Naive thymus-derived CD4-positive, alpha-beta T cell (primary cell): ENCODE measurements around the gene TIMP3. TPM values are rescaled to one million over a fixed set of nuclear protein-coding genes. Genes with fewer than 3 reads are reported as not detected.
"Not testable (repeated sequence)": the region's sequence is repeated elsewhere in the genome, so short reads cannot be mapped to it uniquely, and the experiment has no call there.

Source experiments
- ATAC-seq: fragments of 150-1000 bp; cut with Tn5 transposase; 2 replicates; pipeline ENCODE4 v1.10.0; 2021; ENCODE audit warnings: mild to moderate bottlenecking, moderate library complexity
- CTCF ChIA-PET: fragments of 350-600 bp; sonication (Branson Sonifier 250); formaldehyde crosslinking; loops from one replicate; lab custom pipeline; 2021; ENCODE audit warnings: antibody characterized with exemption; lab: Charles Lee
- POLR2A ChIA-PET: fragments of 350-600 bp; sonication (Branson Sonifier 250); formaldehyde crosslinking; loops from one replicate; lab custom pipeline; 2021; ENCODE audit warnings: antibody characterized with exemption, inconsistent platforms; lab: Charles Lee
- DNase-seq, 9 donors: peaks; one replicate each; pipeline versions ENCODE4 v3.0.0 to v3.0.0-alpha.2; 2020 to 2022; ENCODE audit warnings: mixed read lengths in 1 of 9
- H3K27ac ChIP-seq: one replicate; pipeline ENCODE4 v1.7.0; 2013; ENCODE audit warnings: mild to moderate bottlenecking, low read depth, low read length, moderate library complexity
- H3K27me3 ChIP-seq, 2 donors: one replicate each; pipeline ENCODE4 v1.7.0; 2013; ENCODE audit warnings: low read length in 2 of 2, mild to moderate bottlenecking in 2 of 2, moderate library complexity in 2 of 2; ENCODE audit not compliant: control insufficient read depth in 2 of 2, insufficient read depth in 2 of 2
- H3K36me3 ChIP-seq, 3 experiments: 1 replicate in 2 of 3; 2 replicates in 1 of 3; pipeline ENCODE4 v1.7.0; 2013; ENCODE audit warnings: low read length in 3 of 3, mild to moderate bottlenecking in 3 of 3, moderate library complexity in 1 of 3; ENCODE audit not compliant: insufficient read depth in 3 of 3, control insufficient read depth in 2 of 3
- H3K4me1 ChIP-seq, 2 donors: one replicate each; pipeline ENCODE4 v1.7.0; 2013; ENCODE audit warnings: low read length in 2 of 2, mild to moderate bottlenecking in 2 of 2, moderate library complexity in 1 of 2; ENCODE audit not compliant: control insufficient read depth in 2 of 2, insufficient read depth in 2 of 2
- H3K4me3 ChIP-seq: 2 replicates; pipeline ENCODE4 v1.7.0; 2013; ENCODE audit warnings: mild to moderate bottlenecking, low read length
- H3K9me3 ChIP-seq, 3 experiments: 1 replicate in 2 of 3; 2 replicates in 1 of 3; pipeline ENCODE4 v1.7.0; 2013; ENCODE audit warnings: low read length in 3 of 3; ENCODE audit not compliant: control insufficient read depth in 2 of 3
- H3K27ac Mint-ChIP-seq, 9 donors: one replicate each; pipeline ENCODE4 v1.8.0; 2020 to 2022; ENCODE audit warnings: mixed read lengths in 9 of 9, mild to moderate bottlenecking in 8 of 9, moderate library complexity in 5 of 9, inconsistent platforms in 2 of 9
- H3K27me3 Mint-ChIP-seq, 5 donors: one replicate each; pipeline ENCODE4 v1.8.0; 2021 to 2022; ENCODE audit warnings: mixed read lengths in 5 of 5, mild to moderate bottlenecking in 1 of 5
- H3K36me3 Mint-ChIP-seq, 5 donors: one replicate each; pipeline ENCODE4 v1.8.0; 2020 to 2022; ENCODE audit warnings: mixed read lengths in 5 of 5, mild to moderate bottlenecking in 3 of 5, inconsistent platforms in 1 of 5
- H3K4me1 Mint-ChIP-seq, 7 donors: one replicate each; pipeline ENCODE4 v1.8.0; 2020 to 2022; ENCODE audit warnings: mixed read lengths in 7 of 7, mild to moderate bottlenecking in 3 of 7, inconsistent platforms in 1 of 7
- H3K4me3 Mint-ChIP-seq, 10 donors: one replicate each; pipeline ENCODE4 v1.8.0; 2020 to 2022; ENCODE audit warnings: mild to moderate bottlenecking in 10 of 10, mixed read lengths in 10 of 10, moderate library complexity in 6 of 10, inconsistent platforms in 2 of 10
- H3K9me3 Mint-ChIP-seq, 11 donors: one replicate each; pipeline ENCODE4 v1.8.0; 2020 to 2022; ENCODE audit warnings: mixed read lengths in 11 of 11, mild to moderate bottlenecking in 4 of 11, inconsistent platforms in 1 of 11, moderate library complexity in 1 of 11
- intact Hi-C, 2 donors: fragments of 100-400 bp; cut with micrococcal nuclease; formaldehyde crosslinking; loops; one replicate each; pipeline ENCODE4 v1.15.1; 2023
- polyA plus RNA-seq, 2 donors: library from polyadenylated mRNA; unstranded; fragments of 300-500 nt; fragmentation: Illumina TruSeq; gene quantifications; one replicate each; pipeline ENCODE4 v1.2.3, GENCODE V29; 2021
- total RNA-seq, 6 experiments: library from RNA in 5 of 6; stranded (reverse) in 5 of 6; gene quantifications; 1 replicate in 5 of 6; 2 replicates in 1 of 6; pipeline ENCODE4 v1.2.3 and lab custom pipeline; 2021 to 2026

The TIMP3 gene
- total and polyA plus RNA-seq, 7 experiments from 2014 or later, result 0.05 to 0.95 (median 0.37) TPM; not detected in 3

DNA sequence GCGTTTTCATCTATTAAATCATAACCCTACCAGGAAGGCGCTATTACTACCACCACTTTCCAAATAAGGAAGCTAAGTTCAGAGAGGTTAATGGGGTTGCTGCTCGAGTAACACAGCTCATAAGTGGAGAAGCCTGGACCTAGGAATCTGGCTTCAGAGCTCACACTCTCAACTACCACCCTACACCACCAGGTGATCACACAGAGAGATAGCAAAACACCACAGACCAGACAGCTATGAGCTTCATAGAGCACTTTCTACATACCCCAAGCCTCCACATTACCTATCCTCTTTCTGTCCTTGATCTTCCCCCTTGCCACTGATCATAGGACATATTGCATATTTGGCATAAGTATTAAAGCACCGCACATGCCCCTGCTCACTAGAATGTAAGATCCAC lies 65.4 kb downstream of the TIMP3 start:
- Mint-ChIP-seq H3K9me3 (no peaks in the 10 kb centered on the region), H3K27ac (no peak overlapping the region), H3K4me3 (no peak overlapping the region), H3K4me1 (no peaks in the 10 kb centered on the region), H3K36me3 (peaks cover 0 to 3% (median 0%) of the 10 kb centered on the region in 5 donors), H3K27me3 (peaks cover 0 to 8% (median 0%) of the 10 kb centered on the region in 5 donors)
- intact Hi-C loops, result no loop called here
- Histone ChIP-seq H3K4me3 (no peak overlapping the region), H3K36me3 (no peaks in the 10 kb centered on the region), H3K27ac (no peak overlapping the region), H3K4me1 (no peaks in the 10 kb centered on the region), H3K27me3 (no peaks in the 10 kb centered on the region), H3K9me3 (no peaks in the 10 kb centered on the region)
- DNase-seq (no peak), ATAC-seq (no peak)
- CTCF ChIA-PET, result no interaction called here
- POLR2A ChIA-PET, result no interaction called here

DNA sequence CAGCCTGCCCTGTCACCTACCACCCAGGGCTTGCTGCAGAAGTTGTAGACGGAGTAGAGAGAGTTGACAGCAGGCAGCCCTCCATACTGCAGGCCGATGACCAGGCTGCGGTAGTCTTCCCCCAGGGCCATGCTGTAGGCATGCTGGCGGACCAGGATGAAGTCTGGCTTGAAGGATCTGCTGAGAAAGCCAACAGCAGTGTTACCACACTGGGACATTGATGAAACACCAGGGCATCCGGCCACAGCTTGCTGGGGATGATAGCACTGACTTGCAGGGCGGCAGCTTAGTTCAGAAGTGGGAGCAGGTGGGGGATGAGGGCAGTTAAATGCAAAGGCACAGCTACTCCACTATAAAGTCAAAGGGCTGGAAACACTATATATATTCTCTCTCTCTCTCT lies 67.4 kb downstream of the TIMP3 start:
- no peaks in the 10 kb centered on the region for H3K4me1 Mint-ChIP-seq
- intact Hi-C loops, result no loop called here
- ChIA-PET CTCF (no interaction called here), POLR2A (no interaction called here)
- Histone ChIP-seq H3K36me3 (no peaks in the 10 kb centered on the region), H3K27ac (no peak overlapping the region), H3K4me1 (no peaks in the 10 kb centered on the region), H3K4me3 (no peak overlapping the region), H3K9me3 (no peaks in the 10 kb centered on the region), H3K27me3 (no peaks in the 10 kb centered on the region)
- H3K27ac Mint-ChIP-seq, result no peak overlapping the region
- ATAC-seq, result no peak
- H3K27me3 Mint-ChIP-seq, result peaks cover 0 to 8% (median 0%) of the 10 kb centered on the region in 5 donors
- no peak for DNase-seq
- no peaks in the 10 kb centered on the region for H3K9me3 Mint-ChIP-seq
- H3K36me3 Mint-ChIP-seq, result peaks cover 0 to 4% (median 0%) of the 10 kb centered on the region in 5 donors
- H3K4me3 Mint-ChIP-seq, result no peak overlapping the region

DNA sequence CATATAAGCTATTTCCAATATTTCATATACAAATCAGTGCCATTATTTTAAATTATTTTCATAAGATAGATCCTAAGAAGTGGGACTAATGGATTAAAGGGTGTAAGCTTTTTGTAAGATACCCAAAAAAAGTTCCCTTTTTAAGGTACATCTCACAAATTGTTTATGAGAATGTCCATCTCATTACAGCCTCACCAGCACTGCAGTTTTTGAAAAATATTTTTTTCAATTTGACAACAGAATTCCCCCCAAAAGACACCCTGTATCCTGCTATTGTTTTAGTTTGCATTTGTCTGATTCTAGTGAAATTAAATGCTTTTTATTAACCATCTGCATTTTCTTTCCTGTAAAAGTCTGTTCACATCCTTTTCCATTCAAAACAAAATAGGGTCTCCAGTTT lies 69.0 kb downstream of the TIMP3 start:
- peaks cover 0 to 8% (median 0%) of the 10 kb centered on the region in 5 donors for H3K27me3 Mint-ChIP-seq
- ChIA-PET POLR2A (interaction anchor here (0.6 kb wide), 1 partner anchor 11 kb away, joined by 3 read pairs; no protein-coding TSS in a partner anchor), CTCF (no interaction called here)
- no peak for ATAC-seq
- no peaks in the 10 kb centered on the region for H3K4me1 Mint-ChIP-seq
- Histone ChIP-seq H3K36me3 (no peaks in the 10 kb centered on the region), H3K4me3 (no peak overlapping the region), H3K27me3 (no peaks in the 10 kb centered on the region), H3K9me3 (no peaks in the 10 kb centered on the region), H3K4me1 (no peaks in the 10 kb centered on the region), H3K27ac (no peak overlapping the region)
- no peak for DNase-seq
- no peaks in the 10 kb centered on the region for H3K9me3 Mint-ChIP-seq
- no peak overlapping the region for H3K27ac Mint-ChIP-seq
- intact Hi-C loops, result no loop called here
- H3K36me3 Mint-ChIP-seq, result peaks cover 0 to 4% (median 0%) of the 10 kb centered on the region in 5 donors
- H3K4me3 Mint-ChIP-seq, result no peak overlapping the region

DNA sequence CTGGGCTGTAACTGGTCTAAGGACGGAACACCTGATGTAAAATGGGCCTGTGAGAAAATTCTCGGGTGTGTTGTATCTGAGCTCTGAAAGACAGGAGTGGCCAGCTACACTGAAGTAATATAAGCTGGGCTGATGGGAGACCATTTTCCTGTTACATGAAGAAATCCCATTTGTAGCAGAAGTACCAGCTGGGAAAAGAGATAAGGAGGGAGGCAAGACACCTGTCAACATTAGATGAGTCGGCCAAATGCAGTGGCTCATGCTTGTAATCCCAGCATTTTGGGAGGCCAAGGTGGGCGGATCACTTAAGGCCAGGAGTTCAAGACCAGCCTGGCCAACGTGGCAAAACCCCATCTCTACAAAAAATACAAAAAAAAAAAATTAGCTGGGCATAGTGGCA lies 72.1 kb downstream of the TIMP3 start:
- intact Hi-C loops, H3K4me1 ChIP-seq, H3K4me1 Mint-ChIP-seq, CTCF ChIA-PET, H3K4me3 Mint-ChIP-seq, ATAC-seq, H3K9me3 ChIP-seq, H3K27ac ChIP-seq, H3K27ac Mint-ChIP-seq, H3K27me3 ChIP-seq, H3K36me3 Mint-ChIP-seq, POLR2A ChIA-PET, DNase-seq, H3K27me3 Mint-ChIP-seq, H3K4me3 ChIP-seq, H3K9me3 Mint-ChIP-seq, H3K36me3 ChIP-seq: not testable (repeated sequence)

DNA sequence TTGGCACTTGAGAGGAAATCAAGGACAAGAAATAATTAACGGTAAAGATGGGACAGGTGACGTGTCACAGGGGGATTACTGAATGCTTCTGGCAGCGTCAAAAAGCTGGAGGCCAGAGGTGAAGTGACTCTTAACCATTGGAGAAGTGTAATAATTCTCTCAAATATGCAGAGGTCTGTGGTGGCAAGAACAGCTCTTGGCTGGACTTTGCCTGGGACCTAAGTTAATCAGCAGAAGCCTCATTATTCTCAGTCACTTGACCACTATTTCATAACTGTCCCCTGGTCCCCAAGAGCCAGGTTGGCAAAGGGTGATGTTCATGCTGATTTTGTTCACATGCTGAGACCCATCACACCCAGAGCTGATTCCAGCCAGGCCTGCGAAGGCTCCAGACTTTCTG lies 72.9 kb downstream of the TIMP3 start:
- peaks cover 0 to 4% (median 0%) of the 10 kb centered on the region in 5 donors for H3K36me3 Mint-ChIP-seq
- CTCF ChIA-PET, result no interaction called here
- ATAC-seq, result no peak

DNA sequence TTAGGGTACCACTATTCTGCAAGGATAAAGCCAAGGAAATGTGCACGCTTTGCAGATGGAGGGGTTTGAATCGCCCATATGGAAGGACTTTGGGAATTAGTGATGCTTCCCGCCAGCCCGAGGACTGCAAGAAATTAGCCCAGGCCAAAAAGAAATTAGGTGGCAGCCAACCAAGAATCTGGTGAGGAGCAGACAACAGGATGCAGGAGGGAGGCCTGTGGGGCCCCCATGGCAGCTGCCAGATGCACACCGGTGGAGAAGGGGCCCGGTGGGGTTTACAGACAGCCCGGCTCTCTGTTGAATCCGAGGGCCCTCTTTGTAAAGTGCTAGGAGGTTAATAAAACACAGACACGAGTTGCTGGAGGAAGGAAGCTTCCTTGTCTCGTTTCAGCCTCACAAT lies 73.5 kb downstream of the TIMP3 start:
- Mint-ChIP-seq H3K4me1 (peaks cover 0 to under 1% (median 0%) of the 10 kb centered on the region in 7 donors), H3K4me3 (no peak overlapping the region), H3K9me3 (no peaks in the 10 kb centered on the region), H3K36me3 (peaks cover 0 to 4% (median 0%) of the 10 kb centered on the region in 5 donors), H3K27ac (no peak overlapping the region), H3K27me3 (peaks cover 0 to 4% (median 0%) of the 10 kb centered on the region in 5 donors)
- no peaks in the 10 kb centered on the region for H3K9me3 ChIP-seq
- no peaks in the 10 kb centered on the region for H3K36me3 ChIP-seq
- DNase-seq (no peak), ATAC-seq (no peak)
- CTCF ChIA-PET, result no interaction called here
- POLR2A ChIA-PET, result no interaction called here
- no peak overlapping the region for H3K4me3 ChIP-seq
- intact Hi-C loops, result no loop called here
- H3K27ac ChIP-seq, result no peak overlapping the region
- no peaks in the 10 kb centered on the region for H3K4me1 ChIP-seq
- no peaks in the 10 kb centered on the region for H3K27me3 ChIP-seq

More for the DNA sequence above, 72.9 kb downstream of the TIMP3 start:
- Histone ChIP-seq H3K9me3 (no peaks in the 10 kb centered on the region), H3K36me3 (no peaks in the 10 kb centered on the region), H3K4me3 (no peak overlapping the region), H3K27ac (no peak overlapping the region), H3K4me1 (no peaks in the 10 kb centered on the region), H3K27me3 (no peaks in the 10 kb centered on the region)
- no peak overlapping the region for H3K4me3 Mint-ChIP-seq
- H3K27ac Mint-ChIP-seq, result no peak overlapping the region
- intact Hi-C loops, result no loop called here
- no peak for DNase-seq
- POLR2A ChIA-PET, result no interaction called here
- peaks cover 0 to 4% (median 0%) of the 10 kb centered on the region in 5 donors for H3K27me3 Mint-ChIP-seq
- H3K4me1 Mint-ChIP-seq, result no peaks in the 10 kb centered on the region
- H3K9me3 Mint-ChIP-seq, result no peaks in the 10 kb centered on the region

DNA sequence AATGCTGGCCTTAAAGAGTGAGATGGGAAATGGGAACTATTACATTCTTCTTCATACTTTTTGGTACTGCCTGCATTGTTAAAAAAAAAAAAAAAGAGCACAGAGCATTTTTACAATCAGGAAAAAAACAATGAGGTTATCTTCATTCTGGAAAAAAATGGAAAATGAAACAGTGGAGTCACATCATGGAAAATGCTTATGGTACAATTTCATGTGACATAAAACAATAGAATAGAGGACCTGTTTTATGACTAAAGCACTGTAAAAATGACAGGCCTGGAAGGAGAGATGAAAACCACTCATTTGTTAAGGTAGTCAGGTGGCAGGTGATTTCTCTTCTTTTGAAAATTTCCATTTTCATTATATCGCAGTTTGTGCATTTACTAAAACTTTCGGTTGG lies 75.0 kb downstream of the TIMP3 start:
- Mint-ChIP-seq H3K36me3 (peaks cover 0 to 4% (median 0%) of the 10 kb centered on the region in 5 donors), H3K4me1 (peaks cover 0 to 16% (median 9%) of the 10 kb centered on the region in 7 donors), H3K27ac (no peak overlapping the region), H3K27me3 (peaks cover 0 to 6% (median 3%) of the 10 kb centered on the region in 5 donors), H3K9me3 (no peaks in the 10 kb centered on the region), H3K4me3 (no peak overlapping the region)
- POLR2A ChIA-PET, result no interaction called here
- H3K27me3 ChIP-seq, result no peaks in the 10 kb centered on the region
- CTCF ChIA-PET, result no interaction called here
- no peaks in the 10 kb centered on the region for H3K36me3 ChIP-seq
- DNase-seq (no peak), ATAC-seq (no peak)
- intact Hi-C loops, result no loop called here
- H3K27ac ChIP-seq, result no peak overlapping the region
- H3K9me3 ChIP-seq, result no peaks in the 10 kb centered on the region
- H3K4me1 ChIP-seq, result peaks cover 0 to 5% of the 10 kb centered on the region in 2 donors
- no peak overlapping the region for H3K4me3 ChIP-seq
